Posterior cingulate gyrus (tissue), 11 donors: ENCODE data around the gene INTS1.

Source experiments
- DNase-seq, 10 donors: peaks; one replicate each; pipeline versions ENCODE4 v3.0.0 to v3.0.0-alpha.2; 2020 to 2021; ENCODE audit warnings: mixed read lengths in 3 of 10
- intact Hi-C: fragments of 100-400 bp; cut with DNase I; formaldehyde crosslinking; loops from one replicate; pipeline ENCODE4 v1.15.1; 2023

Gene INTS1

GRCh38 chr7:1436608-1437007 is 67.6 kb downstream of the INTS1 start:
- intact Hi-C loops = no loop called here
- no peak for DNase-seq

DNA sequence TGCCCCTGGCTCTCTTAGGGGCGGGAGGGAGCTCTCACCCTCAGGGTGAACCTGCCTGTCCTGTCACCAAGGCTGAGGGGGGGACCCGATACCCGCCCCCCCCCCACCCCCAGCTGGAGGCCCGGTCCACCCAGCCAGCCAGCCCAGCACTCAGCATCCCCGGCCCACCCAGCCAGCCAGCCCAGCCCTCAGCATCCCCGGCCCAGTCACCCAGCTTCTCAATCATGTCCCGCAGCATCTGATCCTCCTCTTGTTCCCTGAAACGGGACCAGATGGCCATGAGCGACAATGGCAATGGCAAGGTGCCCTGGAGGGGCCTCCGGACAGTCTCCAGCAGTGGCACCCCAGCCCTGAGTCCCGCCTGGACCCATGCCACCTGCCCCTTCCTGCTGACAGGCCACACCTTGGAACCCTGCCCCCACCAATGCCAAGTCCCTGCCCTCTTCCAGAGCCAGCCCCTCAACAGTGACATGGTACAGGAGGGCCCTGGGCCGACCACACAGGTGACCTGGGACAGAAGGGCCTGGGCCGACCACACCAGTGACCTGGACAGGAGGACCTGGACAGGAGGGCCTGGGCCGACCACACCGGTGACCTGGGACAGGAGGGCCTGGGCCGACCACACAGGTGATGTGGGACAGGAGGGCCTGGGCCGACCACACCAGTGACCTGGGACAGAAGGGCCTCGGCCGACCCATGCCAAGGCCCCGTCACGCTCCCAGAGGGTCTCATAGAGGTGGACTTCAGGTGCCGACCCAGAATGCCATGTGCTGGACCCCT is 69.1 kb downstream of the INTS1 start:
- intact Hi-C loops = loop anchor here (5.0 kb wide), 3 partner anchors 37 to 243 kb away; no protein-coding TSS in a partner anchor
- DNase-seq = no peak

DNA sequence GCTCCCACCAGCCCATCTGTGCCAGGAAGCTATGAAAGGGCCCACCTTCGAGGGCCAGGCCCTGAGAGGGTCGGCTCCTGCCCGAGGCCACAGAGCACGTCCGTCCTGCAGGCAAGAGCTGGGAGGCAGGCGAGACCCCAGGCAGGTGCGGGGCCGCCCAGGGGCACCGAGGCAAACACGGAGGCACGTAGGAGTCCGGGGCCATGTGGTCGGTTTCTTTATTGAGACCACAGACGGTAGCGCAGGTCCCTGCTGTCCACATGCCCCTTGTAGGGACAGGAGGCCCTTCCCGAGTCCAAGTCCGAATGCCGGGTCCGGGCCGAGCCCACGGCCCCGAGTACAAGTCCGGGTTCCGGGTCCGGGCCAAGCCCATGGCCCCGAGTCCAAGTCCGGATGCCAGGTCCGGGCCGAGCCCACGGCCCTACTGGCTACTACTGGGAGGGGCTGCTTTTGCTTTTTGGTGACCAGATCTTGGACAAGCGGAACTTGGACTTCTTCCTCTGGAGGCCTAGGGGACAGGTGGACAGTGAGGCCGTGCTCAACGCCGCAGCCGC is 69.9 kb downstream of the INTS1 start:
- no peak for DNase-seq
- intact Hi-C loops = loop anchor here (5.0 kb wide), 3 partner anchors 38 to 242 kb away; no protein-coding TSS in a partner anchor

DNA sequence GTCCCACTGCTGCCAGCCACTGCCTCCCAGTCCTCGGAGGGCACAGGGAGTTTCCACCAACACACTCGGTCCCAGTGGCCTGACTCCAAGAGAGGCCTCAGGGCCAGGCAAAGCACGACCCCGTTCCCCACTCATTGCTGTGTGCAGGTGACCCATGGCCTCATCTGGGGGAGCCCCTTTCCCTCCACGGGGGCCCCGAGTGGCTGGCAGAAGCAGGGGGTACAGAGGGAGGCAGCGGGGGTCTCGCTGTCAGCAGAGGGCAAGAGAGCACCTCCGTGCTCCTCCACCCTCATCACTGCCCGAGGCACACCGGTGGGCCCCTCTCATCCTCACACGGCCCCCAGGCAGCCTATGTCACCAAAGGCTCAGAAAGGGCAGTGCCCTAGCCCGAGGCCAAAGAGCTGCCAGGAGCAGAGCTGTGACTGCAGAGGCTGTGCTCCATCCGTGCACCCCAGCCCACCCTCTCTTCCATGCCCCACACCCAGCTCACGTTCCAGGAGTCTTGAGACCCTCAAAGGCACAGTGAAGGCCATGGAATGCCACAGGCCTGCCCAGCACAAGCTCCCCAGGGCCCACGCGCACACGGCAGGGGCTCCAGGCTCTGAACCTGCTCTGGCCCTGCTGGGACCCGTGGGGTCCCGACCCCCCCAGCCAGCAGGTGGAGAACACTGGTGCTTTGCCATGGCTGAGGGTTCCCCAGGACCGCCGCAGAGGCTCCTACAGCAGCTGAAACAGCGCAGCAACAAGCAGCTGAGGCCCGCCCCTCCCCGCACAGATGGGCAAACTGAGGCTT is 70.9 kb downstream of the INTS1 start:
- no peak for DNase-seq
- intact Hi-C loops = loop anchor here (5.0 kb wide), 3 partner anchors 39 to 241 kb away; no protein-coding TSS in a partner anchor

DNA sequence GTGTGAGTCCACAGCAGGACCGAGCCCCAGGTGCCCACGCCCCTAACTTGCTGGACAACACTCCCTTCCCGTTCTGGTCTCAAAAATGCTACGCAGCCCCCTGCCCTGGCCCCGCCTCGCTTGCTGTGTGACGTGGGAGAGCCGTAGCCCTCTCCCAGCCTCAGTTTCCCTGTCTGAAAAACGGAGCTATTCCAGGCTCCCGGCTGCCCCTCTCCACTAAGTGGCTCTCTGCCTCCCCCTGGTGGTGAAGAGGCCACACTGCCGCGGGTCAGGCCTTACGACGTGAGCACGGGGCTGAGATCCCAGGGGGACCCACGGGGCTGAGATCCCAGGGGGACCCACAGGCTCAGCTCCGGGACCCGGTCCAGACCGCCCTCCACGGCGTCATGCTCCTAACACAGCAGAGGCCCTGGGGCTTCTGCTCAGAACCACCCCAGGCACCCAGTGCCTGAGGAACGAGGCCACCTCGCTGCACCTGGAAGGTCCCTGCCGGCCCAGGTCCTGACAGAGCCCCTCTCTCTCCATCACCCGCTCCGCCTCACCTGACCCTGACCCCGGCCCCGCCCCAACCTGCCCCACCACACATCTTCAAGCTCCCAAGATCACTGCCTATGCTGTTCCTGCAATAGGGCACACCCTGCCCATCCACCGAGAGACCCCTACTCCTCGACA is 71.6 kb downstream of the INTS1 start:
- intact Hi-C loops = loop anchor here (5.0 kb wide), 3 partner anchors 40 to 240 kb away; no protein-coding TSS in a partner anchor
- peak in 9 of 10 donors; percentile 40 to 93 (median 74) for DNase-seq

- intact Hi-C loops = loop anchor here (5.0 kb wide), 3 partner anchors 40 to 240 kb away; no protein-coding TSS in a partner anchor
- no peak for DNase-seq
Measured at GRCh38 chr7:1431634-1432380, 72.4 kb downstream of the INTS1 start.

DNA sequence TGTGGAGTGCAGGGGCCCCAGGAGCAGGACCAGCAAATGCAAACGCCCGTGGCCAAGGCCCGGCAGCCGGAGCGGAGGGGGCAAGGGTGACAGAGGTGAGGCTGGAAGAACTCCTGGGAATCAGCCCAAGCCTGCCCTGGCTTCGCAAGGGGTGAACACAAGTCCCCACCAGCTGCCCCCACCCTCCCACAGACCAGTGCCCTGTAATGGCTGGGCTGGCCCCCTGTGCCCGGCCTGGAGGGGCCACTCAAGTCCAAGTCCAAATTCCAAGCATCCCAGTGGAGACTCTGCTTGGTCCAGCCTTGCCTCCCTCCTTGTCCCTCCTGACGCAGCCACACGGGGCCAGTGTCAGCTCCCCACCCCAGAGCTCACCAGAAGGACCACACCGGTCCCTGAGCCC is 73.0 kb downstream of the INTS1 start:
- DNase-seq = no peak
- intact Hi-C loops = loop anchor here (5.0 kb wide), 3 partner anchors 41 to 239 kb away; no protein-coding TSS in a partner anchor

DNA sequence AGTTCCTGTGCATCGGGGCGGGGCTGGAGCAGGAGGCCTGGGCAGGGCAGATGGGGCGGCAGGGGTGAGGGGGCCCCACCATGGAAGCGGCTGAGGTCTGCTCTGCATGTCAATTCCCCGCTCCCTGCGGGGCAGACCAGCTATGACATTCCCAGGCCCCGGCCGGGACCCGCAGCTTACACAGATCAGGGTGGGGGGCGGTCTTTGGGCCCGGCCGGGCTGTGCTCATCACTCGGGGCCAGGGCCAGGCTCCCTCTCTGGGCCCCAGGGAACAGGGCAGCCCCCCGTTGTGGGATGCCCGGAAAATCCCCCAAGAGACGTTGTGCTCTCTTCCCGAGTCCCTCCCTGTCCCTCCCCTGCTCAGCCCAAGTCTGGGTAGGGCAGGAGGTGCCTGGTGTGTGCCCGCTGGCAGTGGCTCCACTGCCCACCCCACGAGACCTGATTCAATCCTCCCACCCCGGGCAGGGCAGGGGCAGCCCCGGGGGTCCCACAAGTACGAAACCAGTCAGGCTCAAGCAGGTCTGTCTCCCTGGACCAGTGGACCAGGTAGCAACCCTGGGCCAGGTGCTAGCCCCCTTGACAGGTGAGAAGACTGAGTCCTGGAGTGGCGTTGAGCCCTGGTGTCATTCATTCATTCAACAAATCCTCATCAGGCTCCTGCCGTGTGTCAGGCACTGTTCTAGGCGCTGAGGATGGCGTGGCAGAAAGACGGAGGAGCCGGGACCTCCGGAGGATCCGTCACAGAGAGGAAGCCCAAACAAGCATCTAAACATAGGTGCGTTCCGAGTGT is 73.9 kb downstream of the INTS1 start:
- intact Hi-C loops = loop anchor here (5.0 kb wide), 3 partner anchors 42 to 238 kb away; no protein-coding TSS in a partner anchor
- DNase-seq = no peak

GRCh38 chr7:1428941-1429501 is 75.2 kb downstream of the INTS1 start:
- intact Hi-C loops = no loop called here
- no peak for DNase-seq

DNA sequence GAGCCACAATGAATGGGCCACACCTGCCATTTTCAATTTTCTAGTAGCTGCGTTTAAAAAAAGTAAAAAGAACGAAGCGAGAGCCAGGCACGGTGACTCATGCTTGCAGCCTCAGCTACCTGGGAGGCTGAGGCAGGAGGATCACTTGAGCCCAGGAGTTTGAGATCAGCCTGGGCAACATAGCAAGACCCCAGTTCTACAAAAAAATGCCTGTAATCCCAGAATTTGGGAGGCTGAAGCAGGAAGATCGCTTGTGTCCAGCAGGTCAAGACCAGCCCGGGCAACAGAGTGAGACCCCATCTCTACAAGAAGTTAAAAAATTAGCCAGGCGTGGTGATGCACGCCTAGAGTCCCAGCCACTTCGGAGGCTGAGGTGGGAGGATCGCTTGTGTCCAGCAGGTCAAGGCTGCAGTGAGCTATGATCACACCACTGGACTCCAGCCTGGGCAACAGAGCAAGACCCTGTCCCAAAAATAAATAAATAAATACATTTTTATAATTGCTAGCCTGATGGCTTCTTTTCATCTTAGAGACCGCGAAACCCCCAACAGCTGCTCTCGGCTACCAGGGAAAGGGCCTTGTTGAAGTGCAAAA is 77.0 kb downstream of the INTS1 start:
- no peak for DNase-seq
- intact Hi-C loops = no loop called here

- DNase-seq = no peak
- intact Hi-C loops = no loop called here
Measured at GRCh38 chr7:1426474-1426873, 77.7 kb downstream of the INTS1 start.

GRCh38 chr7:1425292-1426136 is 78.7 kb downstream of the INTS1 start:
- intact Hi-C loops = no loop called here
- DNase-seq = no peak

DNA sequence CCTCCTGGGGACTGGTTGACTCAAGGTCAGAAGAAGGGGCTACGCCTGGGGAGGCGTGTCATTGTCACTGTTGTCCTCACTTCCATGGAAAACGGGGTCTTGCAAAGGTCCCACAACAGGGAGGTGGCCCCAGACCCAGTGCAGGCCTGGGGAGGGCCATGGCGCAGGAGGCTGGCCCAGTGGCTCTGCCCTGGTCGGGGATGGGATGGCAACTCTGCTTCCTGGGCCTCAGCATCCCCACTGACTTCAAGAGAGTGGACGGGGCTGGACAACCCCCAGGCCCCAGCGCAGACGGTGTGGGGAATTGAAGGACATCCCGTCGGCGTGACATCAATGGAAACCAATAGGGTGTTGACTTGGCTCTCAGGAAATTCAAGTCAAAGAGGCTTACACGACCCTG is 80.1 kb downstream of the INTS1 start:
- intact Hi-C loops = no loop called here
- no peak for DNase-seq

GRCh38 chr7:1423264-1423811 is 80.9 kb downstream of the INTS1 start:
- DNase-seq = no peak
- intact Hi-C loops = no loop called here

GRCh38 chr7:1422512-1423263 is 81.5 kb downstream of the INTS1 start:
- DNase-seq = no peak
- intact Hi-C loops = no loop called here

DNA sequence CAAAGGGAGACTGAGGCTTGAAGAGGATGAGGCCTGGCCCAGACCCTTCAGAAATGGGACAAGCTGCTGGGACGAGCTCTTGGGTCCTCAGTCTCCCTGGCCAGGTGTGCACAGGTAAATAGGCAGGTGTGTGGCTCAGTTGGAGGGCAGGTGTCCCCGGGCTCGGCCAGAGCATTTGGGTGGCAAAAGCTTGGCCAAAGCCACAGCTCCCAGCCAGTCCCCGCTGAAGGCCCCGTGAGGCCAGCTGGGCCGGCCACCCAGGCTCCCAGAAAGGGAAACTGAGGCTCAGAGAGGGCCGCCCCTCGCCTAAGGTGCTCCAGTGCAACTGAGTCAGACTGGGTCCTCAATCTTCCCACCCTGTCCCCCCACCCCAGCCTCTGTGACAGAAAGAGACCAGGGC is 82.2 kb downstream of the INTS1 start:
- intact Hi-C loops = no loop called here

More for the DNA sequence above, 82.2 kb downstream of the INTS1 start:
- peak in 1 of 10 donors; percentile 75 for DNase-seq
